Measurements from ENCODE around the gene SPTB. TPM values are rescaled to one million over a fixed set of nuclear protein-coding genes. Genes with fewer than 3 reads are reported as not detected.

The SPTB gene
- total and polyA plus RNA-seq, 9 of the 15 experiments (the other 6 are each of a cell fraction or from before 2014, with no cell fraction given), result 0.21 to 45.9 (median 11.7) TPM

DNA sequence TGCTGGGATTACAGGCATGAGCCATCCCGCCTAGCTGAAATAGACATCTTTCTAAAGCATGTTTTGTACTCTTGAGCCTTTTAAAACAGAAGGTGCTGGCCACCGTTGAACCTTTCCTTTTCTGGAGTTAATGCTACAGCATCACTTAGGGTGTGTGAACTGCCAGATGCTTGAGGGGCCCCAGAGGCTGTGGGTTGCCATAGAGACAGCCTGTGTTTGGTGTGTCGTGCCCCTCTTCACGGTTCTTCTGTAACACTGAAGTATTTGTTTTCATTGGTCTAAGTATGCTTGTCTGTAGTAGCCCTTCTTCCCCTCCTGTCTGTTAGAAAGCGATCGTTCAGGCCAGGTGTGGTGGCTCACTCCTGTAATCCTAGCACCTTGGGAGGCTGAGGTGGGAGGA lies 144.7 kb downstream of the SPTB start (continued):
- TF ChIP-seq RAD51 (IDR thresholded peaks at IDR 0.05; ENCODE audit: borderline replicate concordance, low read depth) (no peak), NBN (IDR thresholded peaks at IDR 0.05; ENCODE audit: low read depth) (no peak)
- TF ChIP-seq, protein P1, sequence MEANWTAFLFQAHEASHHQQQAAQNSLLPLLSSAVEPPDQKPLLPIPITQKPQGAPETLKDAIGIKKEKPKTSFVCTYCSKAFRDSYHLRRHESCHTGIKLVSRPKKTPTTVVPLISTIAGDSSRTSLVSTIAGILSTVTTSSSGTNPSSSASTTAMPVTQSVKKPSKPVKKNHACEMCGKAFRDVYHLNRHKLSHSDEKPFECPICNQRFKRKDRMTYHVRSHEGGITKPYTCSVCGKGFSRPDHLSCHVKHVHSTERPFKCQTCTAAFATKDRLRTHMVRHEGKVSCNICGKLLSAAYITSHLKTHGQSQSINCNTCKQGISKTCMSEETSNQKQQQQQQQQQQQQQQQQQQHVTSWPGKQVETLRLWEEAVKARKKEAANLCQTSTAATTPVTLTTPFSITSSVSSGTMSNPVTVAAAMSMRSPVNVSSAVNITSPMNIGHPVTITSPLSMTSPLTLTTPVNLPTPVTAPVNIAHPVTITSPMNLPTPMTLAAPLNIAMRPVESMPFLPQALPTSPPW (CRISPR knock-in tag; IDR thresholded peaks at IDR 0.05), result no peak

DNA sequence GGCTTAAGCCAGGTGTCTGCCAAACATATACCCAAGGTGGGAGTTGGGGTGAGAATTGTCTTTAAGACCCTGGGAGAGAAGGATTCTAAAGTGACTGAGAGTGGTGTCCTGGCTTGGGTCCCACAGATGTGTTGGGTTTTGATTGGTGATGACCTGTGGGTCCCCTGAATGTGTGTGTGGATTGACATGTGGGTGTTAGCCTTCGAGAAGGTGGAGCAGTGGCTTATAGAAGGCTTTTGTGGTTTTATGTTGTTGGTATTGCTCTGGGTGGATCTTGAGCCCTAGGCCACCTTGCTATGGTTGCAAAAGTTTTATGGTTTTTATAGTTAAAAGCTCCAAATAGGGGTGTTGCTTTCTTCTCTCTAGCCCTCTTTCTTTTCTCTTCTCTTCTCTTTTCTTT lies 145.8 kb downstream of the SPTB start:
- DNase-seq (ENCODE audit: extremely low read depth in 1 of 4, low spot score in 3 of 4) (no peak), ATAC-seq (no peak), FAIRE-seq (no peak)
- Histone ChIP-seq H3K36me3 (ENCODE audit: control insufficient read depth, insufficient read depth, low read length) (no peaks in the 10 kb centered on the region), H3K9me3 (replicated peaks; ENCODE audit: control insufficient read depth, insufficient read depth, low read depth, low read length) (no peaks in the 10 kb centered on the region), H3K9me1 (ENCODE audit: control insufficient read depth, insufficient read depth, low read length) (no peaks in the 10 kb centered on the region), H4K20me1 (replicated peaks; ENCODE audit: control insufficient read depth, insufficient read depth, low read length) (no peaks in the 10 kb centered on the region), H3K9ac (ENCODE audit: insufficient read depth in 1 of 2, low read depth in 2 of 2, low read length in 2 of 2) (no peak overlapping the region), H3K27me3 (ENCODE audit: control insufficient read depth in 2 of 2, insufficient read depth in 2 of 2, low read length in 2 of 2) (peaks cover 0 to 55% of the 10 kb centered on the region in 2 experiments; a peak in 3 of 5 replicates), H3K4me1 (replicated peaks in 1 of 2; ENCODE audit: control insufficient read depth in 2 of 2, insufficient read depth in 2 of 2, low read length in 2 of 2) (peaks cover 0 to 4% of the 10 kb centered on the region in 2 experiments; a peak in 2 of 5 replicates), H3K27ac (ENCODE audit: extremely low read depth, low read depth, low read length) (no peak overlapping the region), H3K79me2 (ENCODE audit: control insufficient read depth, insufficient read depth, low read length) (no peaks in the 10 kb centered on the region), H3K4me2 (ENCODE audit: insufficient read depth, low read length) (no peak overlapping the region), H3K4me3 (no peak overlapping the region), H2AFZ (ENCODE audit: low read depth, low read length) (no peak overlapping the region)
- BruUV-seq (replicated peaks), result no TSS peak
- in situ Hi-C loops (cut with MboI), result no loop called here
- intact Hi-C loops (cut with micrococcal nuclease), result no loop called here
- WGBS (ENCODE audit: insufficient coverage, low coverage, missing lambda C conversion rate), result 0% methylated on average over 1 of the region's 1 CpG
- ChIA-PET POLR2A (interaction anchor here (0.9 kb wide), 1 partner anchor 90 kb away, joined by 3 read pairs; no protein-coding TSS in a partner anchor), CTCF (ENCODE audit: low intra/inter-chr PET ratio) (no interaction called here)
- TF ChIP-seq BCL6 (CRISPR knock-in tag; IDR thresholded peaks at IDR 0.05) (no peak), RAD51 (IDR thresholded peaks at IDR 0.05; ENCODE audit: borderline replicate concordance, low read depth) (no peak), FOXK2 (conservative IDR thresholded peaks at IDR 0.05 in 1 of 2, IDR thresholded peaks at IDR 0.05 in 1 of 2; ENCODE audit: low read depth in 2 of 2) (no peak), C11orf30 (IDR thresholded peaks at IDR 0.05; ENCODE audit: low read depth) (no peak), YY1 (IDR thresholded peaks at IDR 0.05; ENCODE audit: borderline replicate concordance in 1 of 3, control insufficient read depth in 1 of 3, extremely low read depth in 1 of 3, insufficient read depth in 3 of 3, insufficient read length in 1 of 3, insufficient replicate concordance in 2 of 3, low read depth in 1 of 3, low read length in 2 of 3) (no peak), ZFX (CRISPR knock-in tag; IDR thresholded peaks at IDR 0.05) (no peak), DNMT1 (IDR thresholded peaks at IDR 0.05) (no peak)
- TF ChIP-seq, protein P2, sequence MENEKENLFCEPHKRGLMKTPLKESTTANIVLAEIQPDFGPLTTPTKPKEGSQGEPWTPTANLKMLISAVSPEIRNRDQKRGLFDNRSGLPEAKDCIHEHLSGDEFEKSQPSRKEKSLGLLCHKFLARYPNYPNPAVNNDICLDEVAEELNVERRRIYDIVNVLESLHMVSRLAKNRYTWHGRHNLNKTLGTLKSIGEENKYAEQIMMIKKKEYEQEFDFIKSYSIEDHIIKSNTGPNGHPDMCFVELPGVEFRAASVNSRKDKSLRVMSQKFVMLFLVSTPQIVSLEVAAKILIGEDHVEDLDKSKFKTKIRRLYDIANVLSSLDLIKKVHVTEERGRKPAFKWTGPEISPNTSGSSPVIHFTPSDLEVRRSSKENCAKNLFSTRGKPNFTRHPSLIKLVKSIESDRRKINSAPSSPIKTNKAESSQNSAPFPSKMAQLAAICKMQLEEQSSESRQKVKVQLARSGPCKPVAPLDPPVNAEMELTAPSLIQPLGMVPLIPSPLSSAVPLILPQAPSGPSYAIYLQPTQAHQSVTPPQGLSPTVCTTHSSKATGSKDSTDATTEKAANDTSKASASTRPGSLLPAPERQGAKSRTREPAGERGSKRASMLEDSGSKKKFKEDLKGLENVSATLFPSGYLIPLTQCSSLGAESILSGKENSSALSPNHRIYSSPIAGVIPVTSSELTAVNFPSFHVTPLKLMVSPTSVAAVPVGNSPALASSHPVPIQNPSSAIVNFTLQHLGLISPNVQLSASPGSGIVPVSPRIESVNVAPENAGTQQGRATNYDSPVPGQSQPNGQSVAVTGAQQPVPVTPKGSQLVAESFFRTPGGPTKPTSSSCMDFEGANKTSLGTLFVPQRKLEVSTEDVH (IDR thresholded peaks at IDR 0.05; ENCODE audit: low read depth, partially characterized antibody), result no peak
- TF ChIP-seq, protein P3, sequence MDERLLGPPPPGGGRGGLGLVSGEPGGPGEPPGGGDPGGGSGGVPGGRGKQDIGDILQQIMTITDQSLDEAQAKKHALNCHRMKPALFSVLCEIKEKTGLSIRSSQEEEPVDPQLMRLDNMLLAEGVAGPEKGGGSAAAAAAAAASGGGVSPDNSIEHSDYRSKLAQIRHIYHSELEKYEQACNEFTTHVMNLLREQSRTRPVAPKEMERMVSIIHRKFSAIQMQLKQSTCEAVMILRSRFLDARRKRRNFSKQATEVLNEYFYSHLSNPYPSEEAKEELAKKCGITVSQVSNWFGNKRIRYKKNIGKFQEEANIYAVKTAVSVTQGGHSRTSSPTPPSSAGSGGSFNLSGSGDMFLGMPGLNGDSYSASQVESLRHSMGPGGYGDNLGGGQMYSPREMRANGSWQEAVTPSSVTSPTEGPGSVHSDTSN (CRISPR knock-in tag; IDR thresholded peaks at IDR 0.05; ENCODE audit: low read depth), result no peak
- TF ChIP-seq, protein P3 (tag; conservative IDR thresholded peaks at IDR 0.05; ENCODE audit: low read depth), result no peak
- TF ChIP-seq, protein P4, sequence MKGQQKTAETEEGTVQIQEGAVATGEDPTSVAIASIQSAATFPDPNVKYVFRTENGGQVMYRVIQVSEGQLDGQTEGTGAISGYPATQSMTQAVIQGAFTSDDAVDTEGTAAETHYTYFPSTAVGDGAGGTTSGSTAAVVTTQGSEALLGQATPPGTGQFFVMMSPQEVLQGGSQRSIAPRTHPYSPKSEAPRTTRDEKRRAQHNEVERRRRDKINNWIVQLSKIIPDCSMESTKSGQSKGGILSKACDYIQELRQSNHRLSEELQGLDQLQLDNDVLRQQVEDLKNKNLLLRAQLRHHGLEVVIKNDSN (CRISPR knock-in tag; IDR thresholded peaks at IDR 0.05), result no peak

Measured in K562 (cell line).